Measurements from ENCODE around the gene TRA2B. TPM values are rescaled to one million over a fixed set of nuclear protein-coding genes. Genes with fewer than 3 reads are reported as not detected.

The TRA2B gene
- total RNA-seq, 1 experiment from 2014 or later = 204 TPM

- ChIA-PET CTCF (interaction anchor here (1.1 kb wide), 1 partner anchor 19 kb away, joined by 3 read pairs; no protein-coding TSS in a partner anchor), POLR2A (no interaction called here)
- Histone ChIP-seq H3K4me3 (ENCODE audit: low read depth, low read length) (no peak overlapping the region), H3K4me1 (peaks cover 28% of the 10 kb centered on the region), H3K9me3 (no peaks in the 10 kb centered on the region), H3K36me3 (ENCODE audit: control insufficient read depth, insufficient read depth, low read length) (peaks cover 5% of the 10 kb centered on the region), H3K27me3 (replicated peaks; ENCODE audit: control insufficient read depth, insufficient read depth, low read length) (no peaks in the 10 kb centered on the region)
- no TSS peak for BruUV-seq (replicated peaks)
- H3K27ac Mint-ChIP-seq (ENCODE audit: unreplicated experiment) = no peak overlapping the region
- H3K36me3 Mint-ChIP-seq (ENCODE audit: insufficient read depth, unreplicated experiment) = peaks cover 100% of the 10 kb centered on the region
- intact Hi-C loops (cut with micrococcal nuclease; ENCODE audit: unreplicated experiment) = no loop called here
- no peaks in the 10 kb centered on the region for H3K27me3 Mint-ChIP-seq (ENCODE audit: insufficient read depth, unreplicated experiment)
- no peak for TF ChIP-seq CTCF (IDR thresholded peaks at IDR 0.05; ENCODE audit: insufficient read depth in 1 of 2, low read depth in 1 of 2, low read length in 1 of 2, severe bottlenecking in 1 of 2, unreplicated experiment in 1 of 2)
- H3K9me3 Mint-ChIP-seq (ENCODE audit: unreplicated experiment) = no peaks in the 10 kb centered on the region
- no peak for DNase-seq
- peaks cover 30% of the 10 kb centered on the region for H3K4me1 Mint-ChIP-seq (ENCODE audit: low read depth, unreplicated experiment)
- H3K4me3 Mint-ChIP-seq (ENCODE audit: unreplicated experiment) = no peak overlapping the region
These were observed 13.4 kb downstream of the TRA2B start for GRCh38 chr3:185924375-185924774.

- H3K27ac Mint-ChIP-seq (ENCODE audit: unreplicated experiment) = no peak overlapping the region
- Histone ChIP-seq H3K9me3 (no peaks in the 10 kb centered on the region), H3K4me1 (no peaks in the 10 kb centered on the region), H3K4me3 (ENCODE audit: low read depth, low read length) (no peak overlapping the region), H3K27me3 (replicated peaks; ENCODE audit: control insufficient read depth, insufficient read depth, low read length) (no peaks in the 10 kb centered on the region), H3K36me3 (ENCODE audit: control insufficient read depth, insufficient read depth, low read length) (peaks cover 7% of the 10 kb centered on the region)
- no peak for DNase-seq
- H3K4me1 Mint-ChIP-seq (ENCODE audit: low read depth, unreplicated experiment) = peaks cover 7% of the 10 kb centered on the region
- peaks cover 98% of the 10 kb centered on the region for H3K36me3 Mint-ChIP-seq (ENCODE audit: insufficient read depth, unreplicated experiment)
- H3K27me3 Mint-ChIP-seq (ENCODE audit: insufficient read depth, unreplicated experiment) = no peaks in the 10 kb centered on the region
- POLR2A ChIA-PET = no interaction called here
- H3K9me3 Mint-ChIP-seq (ENCODE audit: unreplicated experiment) = no peaks in the 10 kb centered on the region
- no peak for TF ChIP-seq CTCF (IDR thresholded peaks at IDR 0.05; ENCODE audit: insufficient read depth in 1 of 2, low read depth in 1 of 2, low read length in 1 of 2, severe bottlenecking in 1 of 2, unreplicated experiment in 1 of 2)
- CTCF ChIA-PET = no interaction called here
- no peak overlapping the region for H3K4me3 Mint-ChIP-seq (ENCODE audit: unreplicated experiment)
- no TSS peak for BruUV-seq (replicated peaks)
- intact Hi-C loops (cut with micrococcal nuclease; ENCODE audit: unreplicated experiment) = no loop called here
These were observed 17.6 kb downstream of the TRA2B start for GRCh38 chr3:185920184-185920583.

- H3K27me3 Mint-ChIP-seq (ENCODE audit: insufficient read depth, unreplicated experiment) = no peaks in the 10 kb centered on the region
- no peaks in the 10 kb centered on the region for H3K4me1 Mint-ChIP-seq (ENCODE audit: low read depth, unreplicated experiment)
- no peaks in the 10 kb centered on the region for H3K27me3 ChIP-seq (replicated peaks; ENCODE audit: control insufficient read depth, insufficient read depth, low read length)
- H3K4me1 ChIP-seq = no peaks in the 10 kb centered on the region
- TF ChIP-seq CTCF (IDR thresholded peaks at IDR 0.05; ENCODE audit: insufficient read depth in 1 of 2, low read depth in 1 of 2, low read length in 1 of 2, severe bottlenecking in 1 of 2, unreplicated experiment in 1 of 2) = no peak
- DNase-seq = no peak
- H3K27ac Mint-ChIP-seq (ENCODE audit: unreplicated experiment) = no peak overlapping the region
- H3K36me3 Mint-ChIP-seq (ENCODE audit: insufficient read depth, unreplicated experiment) = peaks cover 89% of the 10 kb centered on the region
- H3K4me3 ChIP-seq (ENCODE audit: low read depth, low read length) = no peak overlapping the region
- CTCF ChIA-PET = no interaction called here
- no peaks in the 10 kb centered on the region for H3K9me3 Mint-ChIP-seq (ENCODE audit: unreplicated experiment)
- BruUV-seq (replicated peaks) = no TSS peak
- no peaks in the 10 kb centered on the region for H3K9me3 ChIP-seq
- H3K4me3 Mint-ChIP-seq (ENCODE audit: unreplicated experiment) = no peak overlapping the region
- H3K36me3 ChIP-seq (ENCODE audit: control insufficient read depth, insufficient read depth, low read length) = peaks cover 2% of the 10 kb centered on the region; the same call in 1 of the 2 replicates
- POLR2A ChIA-PET = no interaction called here
- intact Hi-C loops (cut with micrococcal nuclease; ENCODE audit: unreplicated experiment) = no loop called here
These were observed 21.6 kb downstream of the TRA2B start for GRCh38 chr3:185916042-185916833.

All from Caco-2 (cell line).